GM18909 (cell line): ENCODE measurements around the gene BDH1.

Experiments
- ATAC-seq: cut with Tn5 transposase; IDR thresholded peaks from one replicate; pipeline ENCODE4 v1.9.1; 2021; ENCODE audit warnings: mild to moderate bottlenecking; ENCODE audit not compliant: unreplicated experiment, poor library complexity

BDH1 gene

DNA sequence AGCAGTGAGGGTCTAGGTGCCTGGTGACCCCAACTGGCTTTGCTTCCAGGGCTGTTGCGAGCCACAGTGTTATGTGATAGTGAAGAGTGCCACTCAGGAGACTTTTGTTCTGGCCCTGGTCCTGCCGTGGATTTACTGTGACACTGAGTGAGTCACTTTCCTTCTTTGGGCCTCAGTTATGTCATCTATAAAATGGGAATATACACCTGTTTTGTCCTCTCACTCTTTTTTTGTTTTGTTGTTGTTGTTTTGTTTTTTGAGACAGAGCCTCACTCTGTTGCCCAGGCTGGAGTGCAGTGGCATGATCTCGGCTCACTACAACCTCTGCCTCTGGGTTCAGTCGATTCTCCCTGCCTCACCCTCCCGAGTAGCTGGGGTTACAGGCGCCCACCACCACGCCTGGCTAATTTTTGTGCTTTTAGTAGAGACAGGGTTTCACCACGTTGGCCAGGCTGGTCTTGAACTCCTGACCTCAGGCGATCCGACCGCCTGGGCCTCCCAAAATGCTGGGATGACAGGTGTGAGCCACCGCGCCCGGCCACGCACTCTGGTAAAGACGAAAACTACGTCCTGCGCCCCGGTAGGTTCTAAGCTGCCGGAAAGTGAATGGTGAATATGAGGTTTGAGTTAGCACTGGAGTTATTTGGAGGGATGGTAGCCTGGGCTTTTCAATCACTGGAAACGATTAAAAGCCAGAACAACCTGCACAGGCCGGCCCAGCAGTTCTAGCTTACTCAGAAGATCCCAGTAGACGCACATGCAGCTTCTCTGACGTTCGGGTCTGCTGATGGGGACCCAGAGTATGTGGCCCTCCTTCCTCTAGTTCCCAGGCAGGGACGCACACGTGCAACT is 46.6 kb downstream of the BDH1 start:
- no peak for ATAC-seq

DNA sequence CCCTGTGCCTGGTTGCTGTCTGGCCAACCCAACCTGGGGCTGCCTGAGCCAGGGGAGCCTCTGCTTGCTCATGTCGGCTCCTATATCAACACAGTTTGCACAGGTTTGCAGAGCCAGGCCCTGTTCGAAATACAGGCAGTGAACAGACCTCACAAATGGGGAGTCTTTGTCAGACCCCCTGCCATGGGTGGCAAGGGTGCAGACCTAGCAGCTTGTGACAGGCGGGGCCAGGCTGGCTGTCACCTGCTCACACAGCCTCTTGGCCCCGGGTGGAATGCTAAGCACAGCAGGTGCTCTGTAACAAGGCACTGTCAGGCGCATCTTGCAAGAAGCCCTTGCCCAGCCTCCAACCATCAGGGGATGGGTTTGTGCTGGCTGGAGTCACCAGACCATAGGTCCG is 47.3 kb downstream of the BDH1 start:
- no peak for ATAC-seq

DNA sequence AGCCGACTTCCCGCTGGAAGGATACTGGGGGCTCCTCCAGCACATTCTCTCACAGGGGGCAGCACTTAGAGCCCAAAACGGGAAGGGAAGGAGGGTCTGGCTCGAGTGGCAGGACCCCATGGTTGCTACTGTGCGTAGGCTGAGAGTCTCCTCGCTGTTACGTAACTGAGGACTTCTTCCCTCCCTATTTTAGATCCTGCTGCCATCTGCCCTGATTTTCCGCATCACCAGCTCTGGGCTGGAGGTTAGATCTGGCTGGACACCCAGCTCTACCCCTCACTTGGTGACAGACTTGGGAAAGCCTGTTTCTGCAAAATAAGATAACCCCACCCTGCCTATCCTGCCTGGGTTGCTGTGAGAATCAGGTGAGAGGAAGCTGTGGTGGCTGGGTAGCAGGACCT is 47.7 kb downstream of the BDH1 start:
- ATAC-seq = no peak

DNA sequence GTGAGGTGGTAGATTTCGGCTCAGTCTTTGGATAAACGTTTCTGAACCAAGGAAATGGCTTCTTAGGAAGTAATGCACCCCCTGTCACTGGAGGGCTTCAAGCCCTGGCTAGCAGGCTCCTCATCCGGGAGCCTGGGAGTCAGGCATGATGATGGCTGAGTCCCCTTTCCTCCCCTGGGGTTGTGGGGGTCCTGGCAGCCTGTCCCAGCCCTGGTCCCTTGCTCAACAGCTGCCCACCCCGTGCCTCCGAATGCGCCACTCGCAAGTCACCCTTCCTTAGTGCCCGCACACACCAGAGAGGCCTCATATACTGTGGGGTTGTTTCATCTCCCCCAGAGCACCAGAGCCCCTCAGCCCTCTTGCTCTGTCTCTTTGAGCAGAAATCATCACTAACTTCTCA is 48.2 kb downstream of the BDH1 start:
- ATAC-seq = no peak

DNA sequence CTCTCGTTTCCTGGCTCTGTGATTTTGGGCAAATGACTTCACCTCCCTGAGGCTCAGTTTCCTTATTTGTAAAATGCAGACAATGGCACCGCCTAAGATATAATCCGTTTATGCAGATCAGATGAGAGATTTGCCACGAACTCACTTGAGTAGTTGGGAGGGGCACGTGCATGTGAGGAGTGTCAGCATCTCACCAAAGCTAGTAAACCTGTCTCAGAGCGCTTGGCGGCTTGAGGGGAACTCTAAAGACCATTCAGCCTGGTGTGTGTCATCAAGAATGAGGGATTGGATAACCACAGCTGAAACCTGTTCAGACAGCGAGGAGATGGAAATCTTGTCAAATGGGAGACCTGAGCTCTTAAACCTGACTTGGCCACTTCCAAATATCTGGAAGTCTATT is 48.7 kb downstream of the BDH1 start:
- no peak for ATAC-seq

DNA sequence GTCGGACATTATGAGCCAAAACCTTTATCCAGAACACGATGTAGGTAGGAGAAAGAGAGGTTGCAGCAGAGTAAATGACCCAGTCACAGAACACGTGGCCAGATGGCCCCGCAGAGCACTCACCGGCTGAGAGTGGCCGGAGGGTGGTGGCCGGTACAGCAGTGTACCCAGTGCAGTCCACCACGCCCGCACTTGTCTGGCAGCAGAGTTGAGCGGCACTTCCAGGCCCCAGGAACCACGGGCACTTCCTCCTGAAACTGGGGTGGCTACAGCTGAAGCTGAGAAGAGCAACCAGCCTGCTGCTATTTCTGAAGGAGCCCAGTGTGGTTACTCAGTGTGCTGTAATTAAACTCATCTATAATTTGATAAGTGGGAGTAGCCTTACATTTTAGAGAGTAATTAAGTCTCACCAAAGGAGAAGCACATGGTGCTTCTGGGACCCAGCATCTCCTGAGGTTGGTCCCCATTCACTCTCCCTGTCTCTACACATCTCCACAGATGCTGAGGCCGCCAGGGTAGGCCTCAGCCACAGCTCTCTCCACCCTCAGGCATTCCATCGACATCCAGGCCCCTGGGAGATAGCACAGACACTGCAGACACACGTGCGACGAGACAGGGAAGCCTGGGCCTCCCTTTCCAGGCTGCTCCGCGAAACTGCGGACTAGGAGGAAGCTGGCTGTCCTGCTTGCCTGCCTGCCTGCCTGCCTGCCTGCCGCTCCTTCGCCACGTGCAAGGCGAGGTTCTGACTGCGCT is 49.8 kb downstream of the BDH1 start:
- ATAC-seq = no peak

DNA sequence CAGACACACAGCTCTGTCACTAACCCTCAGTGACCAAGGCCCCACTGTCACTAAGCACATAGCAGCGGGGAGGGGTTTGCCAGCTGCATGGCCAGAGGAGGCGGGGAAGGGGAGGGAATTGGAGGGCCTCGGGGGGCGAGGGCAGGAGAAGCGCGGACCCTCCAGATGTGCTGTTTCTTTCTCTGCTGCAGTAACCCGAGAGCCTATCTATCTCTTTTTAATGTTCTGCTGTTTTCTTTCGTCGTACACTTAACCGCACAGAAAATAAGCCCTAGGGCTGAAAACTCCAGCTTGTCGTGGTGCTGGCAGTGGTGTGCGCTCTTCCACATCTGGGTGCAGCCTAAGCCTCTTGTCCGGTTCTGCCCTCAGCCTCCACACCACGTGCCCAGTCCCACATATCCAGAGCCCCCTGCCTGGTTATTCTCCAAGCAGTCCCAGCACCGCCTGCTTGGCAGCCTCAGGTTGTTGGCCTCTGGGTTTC is 51.1 kb downstream of the BDH1 start:
- ATAC-seq = no peak

DNA sequence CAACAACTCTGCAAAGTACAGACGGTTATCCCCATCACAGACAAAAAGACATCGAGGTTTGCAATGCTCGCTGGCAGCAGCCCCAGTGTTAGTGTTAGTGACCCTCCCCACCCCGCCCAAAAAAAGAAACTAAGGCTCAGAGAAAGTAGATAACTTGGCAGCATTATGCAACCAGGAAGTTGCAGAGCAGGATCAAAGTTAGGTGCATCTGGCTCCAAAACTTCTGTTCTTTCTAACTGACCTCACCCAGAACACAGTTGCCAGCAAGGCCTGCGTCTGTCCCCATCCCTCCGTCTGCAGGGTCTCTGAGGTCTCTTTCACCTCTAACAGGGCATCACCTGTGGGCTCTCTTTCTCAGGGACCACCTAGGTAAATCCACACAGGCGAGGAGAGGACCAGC is 51.5 kb downstream of the BDH1 start:
- no peak for ATAC-seq

- no peak for ATAC-seq
These were observed 52.1 kb downstream of the BDH1 start for GRCh38 chr3:197503652-197504051.

- ATAC-seq = peak; percentile 71
These were observed 53.7 kb downstream of the BDH1 start for GRCh38 chr3:197501879-197502620.

DNA sequence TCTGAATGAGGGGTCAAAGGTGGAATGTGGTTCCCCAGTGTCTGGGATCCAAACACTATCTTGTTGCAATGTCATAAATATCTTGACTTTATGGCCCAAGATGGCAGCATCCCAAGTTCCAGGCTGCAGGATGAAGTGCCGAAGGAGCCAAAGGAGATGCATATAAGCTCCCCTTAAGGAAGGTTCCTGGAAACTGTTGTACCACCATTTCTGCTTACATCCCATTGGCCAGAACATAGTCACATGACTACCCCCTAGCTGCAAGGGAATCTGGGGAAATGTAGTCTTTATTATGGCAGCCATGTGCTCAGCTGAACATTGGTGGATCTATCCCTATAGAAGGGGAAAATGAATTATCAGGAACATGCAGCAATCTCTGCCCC is 54.3 kb downstream of the BDH1 start:
- ATAC-seq = peak; percentile 16

GRCh38 chr3:197500812-197501211 is 55.0 kb downstream of the BDH1 start:
- ATAC-seq = no peak

- no peak for ATAC-seq
These were observed 56.3 kb downstream of the BDH1 start for GRCh38 chr3:197499427-197499826.

- no peak for ATAC-seq
These were observed 57.1 kb downstream of the BDH1 start for GRCh38 chr3:197498499-197499241.

DNA sequence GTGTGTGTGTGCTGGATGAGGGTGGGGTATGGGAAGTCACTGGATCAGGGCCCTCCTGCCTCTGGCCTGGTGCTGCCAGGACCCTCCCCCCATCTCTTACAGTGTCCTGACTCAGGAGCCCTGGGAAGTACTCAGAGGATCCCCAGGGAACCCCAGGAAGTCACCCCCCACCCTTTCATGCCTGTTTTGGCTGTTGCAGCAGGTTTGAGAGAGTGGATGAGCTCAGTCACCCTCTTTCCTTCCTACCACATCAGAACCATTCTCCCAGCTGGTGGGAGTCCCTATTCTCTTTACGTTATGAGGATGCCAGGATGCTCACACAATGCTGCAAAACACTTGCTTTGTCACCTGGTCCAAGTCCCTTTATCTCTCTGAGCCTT is 59.0 kb downstream of the BDH1 start:
- ATAC-seq = no peak

- ATAC-seq = no peak
These were observed 59.6 kb downstream of the BDH1 start for GRCh38 chr3:197495999-197496745.

GRCh38 chr3:197495499-197495898 is 60.3 kb downstream of the BDH1 start:
- ATAC-seq = no peak

DNA sequence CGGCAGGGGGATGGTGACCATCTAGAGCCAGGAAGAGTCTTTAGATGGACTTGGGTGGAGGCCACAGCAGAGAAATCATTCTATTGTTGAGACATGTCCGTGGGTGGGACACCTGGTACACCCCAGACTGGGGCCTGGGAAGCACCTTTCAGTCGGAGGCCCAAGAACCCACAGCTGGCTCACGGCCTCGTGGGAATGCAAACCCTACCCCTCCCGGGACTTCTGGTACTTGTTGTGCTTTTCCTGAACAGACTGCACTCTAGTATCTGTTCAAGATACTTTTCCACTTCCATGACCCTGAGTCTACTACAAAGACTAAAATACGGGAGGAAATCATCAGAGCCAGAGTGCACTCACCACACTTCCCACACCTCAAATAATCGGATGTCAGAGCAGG is 60.7 kb downstream of the BDH1 start:
- no peak for ATAC-seq

DNA sequence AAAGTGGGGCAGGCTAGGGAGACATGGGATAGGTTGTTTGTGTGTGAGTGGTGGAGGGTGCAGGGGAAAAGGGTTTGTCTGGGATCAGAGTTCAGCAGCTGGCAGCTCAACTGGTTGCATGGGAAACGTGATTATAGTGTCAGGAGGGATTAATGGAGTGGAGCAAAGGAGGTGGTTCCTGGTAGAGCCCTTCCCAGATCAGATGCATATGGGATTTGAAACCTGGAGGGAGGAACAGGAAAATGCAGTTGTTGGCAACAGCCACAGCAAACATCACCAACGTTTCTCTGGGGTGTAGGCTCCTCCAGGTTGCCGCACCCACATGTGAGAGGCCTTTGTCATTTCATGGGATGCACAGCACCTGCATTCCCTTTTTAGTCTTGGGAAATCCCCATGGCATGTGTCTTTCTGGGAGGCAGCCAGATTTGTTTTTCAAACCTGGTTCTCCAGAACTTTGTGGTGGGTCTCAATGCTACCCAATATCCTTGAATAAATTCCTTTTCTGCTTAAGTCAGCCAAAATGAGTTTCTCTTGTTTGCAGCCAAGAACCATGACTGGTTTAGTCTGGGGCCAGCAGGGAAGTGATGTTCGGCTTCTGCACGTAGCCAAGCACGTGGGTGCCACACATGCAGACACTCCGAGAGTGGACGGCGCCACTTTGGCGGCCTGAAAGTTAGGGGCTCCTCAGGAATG is 61.3 kb downstream of the BDH1 start:
- ATAC-seq = no peak
